Mesenchymal stem cell (in vitro differentiated cells and primary cell): ENCODE data around the gene TEN1.
"Not testable (repeated sequence)": the region's sequence is repeated elsewhere in the genome, so short reads cannot be mapped to it uniquely, and the experiment has no call there.

Source experiments
- DNase-seq: peaks from one replicate; pipeline ENCODE4 v3.0.0-alpha.2; 2013
- H2AFZ ChIP-seq: one replicate; pipeline ENCODE4 v1.6.1; 2013; ENCODE audit warnings: low read depth, mild to moderate bottlenecking, control low read depth, inconsistent platforms, low read length, moderate library complexity
- H2AK5ac ChIP-seq: 2 replicates; pipeline ENCODE4 v1.6.1; 2013; ENCODE audit warnings: low read length, moderate library complexity, mild to moderate bottlenecking, inconsistent platforms; ENCODE audit not compliant: severe bottlenecking
- H2BK120ac ChIP-seq: one replicate; pipeline ENCODE4 v1.6.1; 2013; ENCODE audit warnings: low read depth, mild to moderate bottlenecking, inconsistent platforms, low read length, moderate library complexity
- H2BK12ac ChIP-seq, 2 experiments: one replicate each; pipeline ENCODE4 v1.6.1; 2013; ENCODE audit warnings: inconsistent platforms in 2 of 2, low read length in 2 of 2, mild to moderate bottlenecking in 2 of 2, moderate library complexity in 2 of 2, control low read depth in 1 of 2
- H2BK15ac ChIP-seq: one replicate; pipeline ENCODE4 v1.6.1; 2013; ENCODE audit warnings: mild to moderate bottlenecking, low read depth, inconsistent platforms; ENCODE audit not compliant: poor library complexity, severe bottlenecking
- H2BK5ac ChIP-seq: 2 replicates; pipeline ENCODE4 v1.6.1; 2013; ENCODE audit warnings: low read depth, mild to moderate bottlenecking, low read length, control low read depth, inconsistent platforms; ENCODE audit not compliant: poor library complexity, severe bottlenecking
- H3K14ac ChIP-seq, 2 experiments: one replicate each; pipeline ENCODE4 v1.6.1; 2013; ENCODE audit warnings: inconsistent platforms in 2 of 2, low read length in 2 of 2, control low read depth in 1 of 2, mild to moderate bottlenecking in 1 of 2, moderate library complexity in 1 of 2
- H3K18ac ChIP-seq, 2 experiments: one replicate each; pipeline ENCODE4 v1.6.1; 2013; ENCODE audit warnings: inconsistent platforms in 2 of 2, low read length in 2 of 2, control low read depth in 1 of 2, low read depth in 1 of 2, mild to moderate bottlenecking in 1 of 2
- H3K23ac ChIP-seq, 2 experiments: one replicate each; pipeline ENCODE4 v1.6.1; 2013; ENCODE audit warnings: inconsistent platforms in 2 of 2, low read length in 2 of 2, mild to moderate bottlenecking in 2 of 2, moderate library complexity in 2 of 2, control low read depth in 1 of 2
- H3K27ac ChIP-seq: 2 replicates; pipeline ENCODE4 v1.5.1; 2013; ENCODE audit warnings: mild to moderate bottlenecking, moderate library complexity, low read length, control low read depth, inconsistent platforms; ENCODE audit not compliant: poor library complexity, severe bottlenecking
- H3K27me3 ChIP-seq, 2 experiments: 2 replicates each; pipeline versions ENCODE4 v1.6.1 to v1.7.0; 2013; ENCODE audit warnings: low read length in 2 of 2, mild to moderate bottlenecking in 2 of 2, moderate library complexity in 2 of 2, control low read depth in 1 of 2, inconsistent platforms in 1 of 2; ENCODE audit not compliant: control insufficient read depth in 1 of 2, insufficient read depth in 1 of 2
- H3K36me3 ChIP-seq, 2 experiments: 2 replicates each; pipeline versions ENCODE4 v1.6.1 to v1.7.0; 2013; ENCODE audit warnings: low read length in 2 of 2, control low read depth in 1 of 2, inconsistent platforms in 1 of 2, low read depth in 1 of 2, mild to moderate bottlenecking in 1 of 2; ENCODE audit not compliant: insufficient read depth in 2 of 2, control insufficient read depth in 1 of 2
- H3K4ac ChIP-seq, 2 experiments: one replicate each; pipeline ENCODE4 v1.6.1; 2013; ENCODE audit warnings: inconsistent platforms in 2 of 2, low read length in 2 of 2, mild to moderate bottlenecking in 2 of 2, moderate library complexity in 2 of 2, control low read depth in 1 of 2, low read depth in 1 of 2
- H3K4me1 ChIP-seq: 2 replicates; pipeline ENCODE4 v1.6.1; 2013; ENCODE audit warnings: low read depth, low read length, control low read depth; ENCODE audit not compliant: control insufficient read depth, insufficient read depth
- H3K4me2 ChIP-seq: 2 replicates; pipeline ENCODE4 v1.6.1; 2013; ENCODE audit warnings: low read length, mild to moderate bottlenecking, inconsistent platforms; ENCODE audit not compliant: poor library complexity, severe bottlenecking
- H3K4me3 ChIP-seq, 2 experiments: 2 replicates each; pipeline versions ENCODE4 v1.5.1 to v1.7.0; 2013; ENCODE audit warnings: low read length in 2 of 2, mild to moderate bottlenecking in 2 of 2, control low read depth in 1 of 2, low read depth in 1 of 2; ENCODE audit not compliant: insufficient read depth in 1 of 2
- H3K79me1 ChIP-seq: replicated peaks from 2 replicates; pipeline ENCODE4 v1.6.1; 2013; ENCODE audit warnings: mild to moderate bottlenecking, control low read depth, low read length, inconsistent platforms; ENCODE audit not compliant: poor library complexity, severe bottlenecking
- H3K9ac ChIP-seq: 2 replicates; pipeline ENCODE4 v1.7.0; 2013; ENCODE audit warnings: mild to moderate bottlenecking, low read length, moderate library complexity
- H3K9me3 ChIP-seq: 2 replicates; pipeline ENCODE4 v1.7.0; 2013; ENCODE audit warnings: mild to moderate bottlenecking, low read length; ENCODE audit not compliant: control insufficient read depth
- H4K8ac ChIP-seq: one replicate; pipeline ENCODE4 v1.6.1; 2013; ENCODE audit warnings: inconsistent platforms, mild to moderate bottlenecking, low read length, moderate library complexity
- H4K91ac ChIP-seq: one replicate; pipeline ENCODE4 v1.6.1; 2013; ENCODE audit warnings: mild to moderate bottlenecking, low read length, inconsistent platforms
- WGBS: methylation state at CpG from one replicate; pipeline ENCODE4 v1.1.7; 2013; ENCODE audit warnings: mixed read lengths; 5-methylcytosine and 5-hydroxymethylcytosine counted together

The TEN1 gene

GRCh38 chr17:75959051-75959838 is 19.8 kb upstream of the TEN1 start:
- Histone ChIP-seq H3K27ac (no peak overlapping the region), H2AFZ (no peak overlapping the region), H2BK120ac (no peak overlapping the region), H3K4ac (no peak overlapping the region), H3K79me1 (peaks cover 25% of the 10 kb centered on the region), H3K4me3 (no peak overlapping the region), H4K91ac (no peak overlapping the region), H3K9ac (no peak overlapping the region), H2BK5ac (no peak overlapping the region), H2BK12ac (no peak overlapping the region), H3K36me3 (peaks cover 25 to 52% of the 10 kb centered on the region in 2 experiments), H2AK5ac (no peak overlapping the region), H3K27me3 (no peaks in the 10 kb centered on the region), H3K4me1 (no peaks in the 10 kb centered on the region), H4K8ac (no peak overlapping the region), H3K9me3 (no peaks in the 10 kb centered on the region), H3K14ac (no peak overlapping the region), H3K23ac (no peak overlapping the region), H3K18ac (no peak overlapping the region), H3K4me2 (no peak overlapping the region), H2BK15ac (no peak overlapping the region)
- WGBS: 57% methylated on average over 7 of the region's 8 CpGs
- DNase-seq: no peak

GRCh38 chr17:75959839-75960511 is 19.1 kb upstream of the TEN1 start:
- no peaks in the 10 kb centered on the region for H3K9me3 ChIP-seq
- H3K4me3 ChIP-seq: no peak overlapping the region
- no peak overlapping the region for H2BK15ac ChIP-seq
- H3K4me1 ChIP-seq: no peaks in the 10 kb centered on the region
- no peak overlapping the region for H3K23ac ChIP-seq
- no peak overlapping the region for H3K9ac ChIP-seq
- H3K36me3 ChIP-seq: peaks cover 20 to 47% of the 10 kb centered on the region in 2 experiments
- H3K4me2 ChIP-seq: no peak overlapping the region
- no peak overlapping the region for H3K27ac ChIP-seq
- H2BK120ac ChIP-seq: no peak overlapping the region
- 98% methylated on average over 10 of the region's 11 CpGs for WGBS
- no peak overlapping the region for H4K8ac ChIP-seq
- no peak overlapping the region for H2BK5ac ChIP-seq
- no peaks in the 10 kb centered on the region for H3K27me3 ChIP-seq
- no peak overlapping the region for H3K4ac ChIP-seq
- H3K79me1 ChIP-seq: peaks cover 27% of the 10 kb centered on the region
- H2AFZ ChIP-seq: no peak overlapping the region
- no peak overlapping the region for H4K91ac ChIP-seq
- no peak overlapping the region for H2BK12ac ChIP-seq
- H3K18ac ChIP-seq: no peak overlapping the region
- no peak for DNase-seq
- H2AK5ac ChIP-seq: no peak overlapping the region
- no peak overlapping the region for H3K14ac ChIP-seq

- Histone ChIP-seq H2BK12ac (no peak overlapping the region), H3K9me3 (no peaks in the 10 kb centered on the region), H3K27ac (no peak overlapping the region), H2AFZ (no peak overlapping the region), H3K36me3 (peaks cover 3 to 20% of the 10 kb centered on the region in 2 experiments), H2BK5ac (no peak overlapping the region), H3K4me3 (no peak overlapping the region), H3K4me1 (no peaks in the 10 kb centered on the region), H2BK120ac (no peak overlapping the region), H3K18ac (no peak overlapping the region), H3K9ac (no peak overlapping the region), H3K4me2 (no peak overlapping the region), H4K8ac (no peak overlapping the region), H3K14ac (no peak overlapping the region), H3K79me1 (peaks cover 17% of the 10 kb centered on the region), H2AK5ac (no peak overlapping the region), H3K27me3 (no peaks in the 10 kb centered on the region), H3K4ac (no peak overlapping the region), H2BK15ac (no peak overlapping the region), H3K23ac (no peak overlapping the region), H4K91ac (no peak overlapping the region)
- 98% methylated on average over 6 of the region's 6 CpGs for WGBS
- no peak for DNase-seq
These were observed 13.6 kb upstream of the TEN1 start for GRCh38 chr17:75965468-75965867.

DNA sequence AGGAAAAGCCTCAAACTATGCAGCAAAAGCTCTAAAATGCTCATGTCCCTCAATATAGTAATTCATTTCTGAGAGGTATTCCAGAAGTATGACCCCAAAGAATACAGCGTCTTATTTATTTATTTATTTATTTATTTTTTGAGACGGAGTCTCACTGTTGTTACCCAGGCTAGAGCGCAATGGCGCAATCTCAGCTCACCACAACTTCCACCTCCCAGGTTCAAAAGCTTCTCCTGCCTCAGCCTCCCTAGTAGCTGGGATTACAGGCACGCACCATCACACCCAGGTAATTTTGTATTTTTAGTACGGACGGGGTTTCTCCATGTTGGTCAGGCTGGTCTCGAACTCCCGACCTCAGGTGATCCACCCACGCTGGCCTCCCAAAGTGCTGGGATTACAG is 10.0 kb upstream of the TEN1 start:
- H3K36me3 ChIP-seq: peaks cover 10 to 38% of the 10 kb centered on the region in 2 experiments
- H3K79me1 ChIP-seq: peaks cover 12% of the 10 kb centered on the region
- H3K18ac ChIP-seq, DNase-seq, H3K4me2 ChIP-seq, H4K91ac ChIP-seq, H3K9me3 ChIP-seq, H2BK15ac ChIP-seq, H3K14ac ChIP-seq, H2AK5ac ChIP-seq, H3K23ac ChIP-seq, H2BK120ac ChIP-seq, H3K27ac ChIP-seq, H3K4ac ChIP-seq, H2BK5ac ChIP-seq, H3K9ac ChIP-seq, H3K4me3 ChIP-seq, H2BK12ac ChIP-seq, H4K8ac ChIP-seq, H3K4me1 ChIP-seq, H3K27me3 ChIP-seq, H2AFZ ChIP-seq: not testable (repeated sequence)
- WGBS: 78% methylated on average over 6 of the region's 10 CpGs
